Stimulated activated CD4-positive, alpha-beta T cell treated with anti-CD3 and anti-CD28 coated beads, Interleukin-2, amount 100 ng/mL, for 24 hours (primary cell): Measurements from ENCODE around the gene B4GALT2.

Source experiments
- DNase-seq, 2 donors: peaks; one replicate each; pipeline ENCODE4 v3.0.0-alpha.2; 2020

B4GALT2 gene

GRCh38 chr1:43971336-43971980, 7.6 kb upstream of the B4GALT2 start:
- no peak for DNase-seq

- DNase-seq: no peak
Measured at GRCh38 chr1:43973981-43974442, 5.0 kb upstream of the B4GALT2 start.

GRCh38 chr1:43974443-43975248, 4.4 kb upstream of the B4GALT2 start, which contains the start of gene ATP6V0B:
Gene ATP6V0B, plus strand, starts transcription at chr1:43974960. Its CDS starts 81 bp downstream, at chr1:43975041.
- DNase-seq: peak; percentile 97 to 98

DNA sequence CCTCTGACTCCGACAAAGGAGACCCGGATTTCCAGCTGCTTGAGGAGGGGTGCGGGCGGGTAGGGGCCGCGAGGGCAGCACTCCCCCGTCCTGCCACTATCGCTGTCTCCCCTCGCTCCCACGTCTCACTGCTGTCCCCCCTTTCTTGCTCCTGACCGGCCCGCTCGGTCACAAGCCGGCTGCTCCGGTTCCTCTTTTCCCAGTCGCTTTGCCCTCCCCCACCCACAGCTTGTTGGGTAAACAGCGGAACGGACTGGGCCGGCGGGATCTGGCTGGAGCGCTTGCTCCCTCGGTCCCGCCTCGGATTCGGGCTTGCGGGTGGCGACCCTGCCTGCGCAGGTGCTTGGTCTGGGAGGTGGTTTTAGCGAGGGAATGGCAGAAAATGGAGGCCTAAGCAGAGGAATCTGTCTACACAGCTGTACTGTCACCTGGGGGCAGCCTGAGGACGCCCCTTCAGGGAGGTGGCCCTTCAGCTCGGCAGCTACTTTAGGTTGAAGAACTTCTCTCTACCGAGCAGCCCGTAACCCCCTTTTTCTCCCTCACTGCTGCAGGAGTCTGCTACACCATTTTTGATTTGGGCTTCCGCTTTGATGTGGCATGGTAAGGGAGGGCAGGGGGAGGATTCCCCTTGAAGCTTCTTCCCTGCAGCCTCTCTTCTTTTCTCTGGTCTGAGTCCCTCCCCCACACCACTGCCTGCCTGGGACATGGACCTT, 3.6 kb upstream of the B4GALT2 start:
- peak; percentile 25 to 41 for DNase-seq

GRCh38 chr1:43976045-43976444, 3.0 kb upstream of the B4GALT2 start:
- DNase-seq: no peak

GRCh38 chr1:43976890-43977289, 2.1 kb upstream of the B4GALT2 start:
- no peak for DNase-seq

DNA sequence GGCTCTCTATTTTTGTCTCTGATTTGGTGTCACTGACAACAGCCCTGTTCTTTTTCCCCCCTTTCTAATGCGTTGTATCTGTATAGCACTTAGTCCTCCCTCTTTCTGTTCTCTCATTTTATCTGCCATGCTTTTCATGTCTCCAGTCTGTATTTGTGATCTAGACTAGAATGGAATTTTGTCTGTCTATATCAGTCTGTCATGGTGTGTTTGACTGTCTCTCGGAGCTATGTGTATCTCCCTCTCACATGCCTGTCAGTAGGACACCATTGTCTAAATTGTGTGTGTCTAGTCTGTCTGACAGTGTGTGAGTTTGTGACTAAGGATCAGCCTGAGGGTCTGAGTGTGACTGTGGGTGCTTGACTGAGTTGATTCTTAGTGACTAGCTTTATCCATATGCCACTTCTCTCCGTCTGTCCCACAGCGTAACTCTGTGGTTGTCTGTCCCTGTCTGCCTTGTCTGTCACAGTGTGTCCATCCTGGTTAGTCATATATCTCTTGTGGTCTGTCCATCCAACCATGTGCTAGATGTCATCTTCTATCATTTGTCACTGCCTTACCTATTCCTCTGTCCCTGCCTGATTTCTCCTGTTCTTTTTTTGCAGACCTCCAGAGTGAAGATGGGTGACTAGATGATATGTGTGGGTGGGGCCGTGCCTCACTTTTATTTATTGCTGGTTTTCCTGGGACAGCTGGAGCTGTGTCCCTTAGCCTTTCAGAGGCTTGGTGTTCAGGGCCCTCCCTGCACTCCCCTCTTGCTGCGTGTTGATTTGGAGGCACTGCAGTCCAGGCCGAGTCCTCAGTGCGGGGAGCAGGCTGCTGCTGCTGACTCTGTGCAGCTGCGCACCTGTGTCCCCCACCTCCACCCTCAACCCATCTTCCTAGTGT, 1.4 kb upstream of the B4GALT2 start:
- DNase-seq: no peak

- no peak for DNase-seq
Measured at GRCh38 chr1:43978264-43978550, 803 bp upstream of the B4GALT2 start.

DNA sequence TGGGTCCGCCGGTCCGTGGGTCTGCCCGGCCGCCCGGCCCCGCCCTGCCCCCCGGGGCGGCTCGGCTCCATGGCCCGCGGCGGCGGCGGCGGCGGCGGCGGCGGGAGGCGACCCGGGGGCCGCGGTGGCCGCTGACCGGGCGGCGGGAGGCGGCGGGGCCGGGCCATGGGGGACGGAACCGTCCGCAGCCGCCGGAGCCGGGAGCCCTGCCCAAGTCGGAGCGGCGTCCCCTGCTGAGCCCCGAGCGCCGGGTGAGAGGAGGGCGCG, 184 bp downstream of the B4GALT2 start:
- DNase-seq: no peak

- peak; percentile 36 to 61 for DNase-seq
Measured at GRCh38 chr1:43979528-43980254, 681 bp downstream of the B4GALT2 start.

DNA sequence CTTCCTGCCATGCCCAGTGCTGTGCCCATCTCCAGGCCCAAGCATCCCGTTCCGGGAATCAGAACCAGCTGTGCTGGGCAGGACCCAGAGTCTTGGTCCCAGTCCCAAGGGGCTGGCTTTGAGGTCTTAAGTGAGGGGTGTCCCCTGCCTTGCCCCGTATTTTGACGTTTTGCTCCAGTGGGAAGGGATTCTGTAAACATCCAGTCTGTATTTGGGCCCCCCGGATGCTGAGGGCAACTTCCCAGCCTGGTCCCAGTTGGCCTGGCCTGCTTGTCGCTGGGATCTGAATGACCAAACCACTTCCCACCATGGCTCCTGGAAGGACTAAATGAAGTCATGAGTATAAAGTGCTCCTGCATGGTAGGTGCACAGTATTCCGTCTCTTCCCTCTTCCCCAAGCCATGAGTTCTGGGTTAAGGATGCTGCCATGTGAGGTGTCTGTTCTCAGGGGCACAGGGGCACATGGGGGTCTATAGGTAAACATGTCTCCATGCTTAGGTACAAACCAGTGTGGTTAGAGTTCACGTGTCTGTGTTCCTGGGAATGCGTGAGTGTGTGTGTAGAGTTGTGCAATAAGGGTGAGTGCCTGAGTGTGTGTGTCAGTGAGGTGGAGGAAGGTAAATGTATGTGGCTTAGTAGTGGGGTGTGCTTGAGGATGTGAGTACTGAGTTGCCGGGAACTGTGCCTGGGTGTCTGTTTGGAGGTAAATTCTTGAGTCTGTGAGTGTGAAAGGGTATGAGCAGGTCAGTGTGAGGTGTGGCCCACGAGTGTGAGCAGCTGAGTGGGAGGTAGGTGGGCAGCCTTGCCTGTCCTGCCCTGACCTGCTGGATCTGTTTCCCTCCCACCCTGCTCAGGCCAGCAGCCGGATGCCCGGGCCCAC, 1.5 kb downstream of the B4GALT2 start:
- DNase-seq: no peak

DNA sequence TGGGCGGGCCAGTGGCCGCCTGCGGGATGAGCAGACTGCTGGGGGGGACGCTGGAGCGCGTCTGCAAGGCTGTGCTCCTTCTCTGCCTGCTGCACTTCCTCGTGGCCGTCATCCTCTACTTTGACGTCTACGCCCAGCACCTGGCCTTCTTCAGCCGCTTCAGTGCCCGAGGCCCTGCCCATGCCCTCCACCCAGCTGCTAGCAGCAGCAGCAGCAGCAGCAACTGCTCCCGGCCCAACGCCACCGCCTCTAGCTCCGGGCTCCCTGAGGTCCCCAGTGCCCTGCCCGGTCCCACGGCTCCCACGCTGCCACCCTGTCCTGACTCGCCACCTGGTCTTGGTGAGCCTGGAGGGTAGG, 2.1 kb downstream of the B4GALT2 start:
- no peak for DNase-seq

DNA sequence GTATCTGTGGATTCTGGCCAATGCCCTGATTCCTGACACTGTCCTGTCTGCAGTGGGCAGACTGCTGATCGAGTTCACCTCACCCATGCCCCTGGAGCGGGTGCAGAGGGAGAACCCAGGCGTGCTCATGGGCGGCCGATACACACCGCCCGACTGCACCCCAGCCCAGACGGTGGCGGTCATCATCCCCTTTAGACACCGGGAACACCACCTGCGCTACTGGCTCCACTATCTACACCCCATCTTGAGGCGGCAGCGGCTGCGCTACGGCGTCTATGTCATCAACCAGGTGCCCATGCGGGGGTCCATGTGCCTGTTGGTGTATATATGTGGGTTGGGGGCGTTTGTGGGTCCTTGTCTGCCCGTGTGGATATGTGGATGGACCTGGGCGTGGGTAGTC, 2.6 kb downstream of the B4GALT2 start:
- no peak for DNase-seq

- DNase-seq: no peak
Measured at GRCh38 chr1:43982241-43982640, 3.2 kb downstream of the B4GALT2 start.

- DNase-seq: no peak
Measured at GRCh38 chr1:43982808-43983207, 3.8 kb downstream of the B4GALT2 start.

GRCh38 chr1:43983253-43983899, 4.4 kb downstream of the B4GALT2 start:
- DNase-seq: no peak

DNA sequence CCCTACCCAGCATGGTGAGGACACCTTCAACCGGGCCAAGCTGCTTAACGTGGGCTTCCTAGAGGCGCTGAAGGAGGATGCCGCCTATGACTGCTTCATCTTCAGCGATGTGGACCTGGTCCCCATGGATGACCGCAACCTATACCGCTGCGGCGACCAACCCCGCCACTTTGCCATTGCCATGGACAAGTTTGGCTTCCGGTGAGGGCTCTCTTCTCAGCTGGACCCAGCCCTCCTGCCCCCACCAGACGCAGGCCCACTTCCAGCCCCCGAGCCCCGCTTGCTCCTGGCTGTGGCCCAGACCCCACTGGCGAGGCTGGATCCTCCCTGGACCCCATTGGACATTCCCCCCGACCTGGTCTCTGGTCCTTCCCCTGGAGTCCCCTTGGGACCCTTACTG, 5.8 kb downstream of the B4GALT2 start:
- no peak for DNase-seq

- no peak for DNase-seq
Measured at GRCh38 chr1:43985984-43986595, 7.1 kb downstream of the B4GALT2 start.

GRCh38 chr1:43986712-43987111, 7.7 kb downstream of the B4GALT2 start:
- DNase-seq: no peak

DNA sequence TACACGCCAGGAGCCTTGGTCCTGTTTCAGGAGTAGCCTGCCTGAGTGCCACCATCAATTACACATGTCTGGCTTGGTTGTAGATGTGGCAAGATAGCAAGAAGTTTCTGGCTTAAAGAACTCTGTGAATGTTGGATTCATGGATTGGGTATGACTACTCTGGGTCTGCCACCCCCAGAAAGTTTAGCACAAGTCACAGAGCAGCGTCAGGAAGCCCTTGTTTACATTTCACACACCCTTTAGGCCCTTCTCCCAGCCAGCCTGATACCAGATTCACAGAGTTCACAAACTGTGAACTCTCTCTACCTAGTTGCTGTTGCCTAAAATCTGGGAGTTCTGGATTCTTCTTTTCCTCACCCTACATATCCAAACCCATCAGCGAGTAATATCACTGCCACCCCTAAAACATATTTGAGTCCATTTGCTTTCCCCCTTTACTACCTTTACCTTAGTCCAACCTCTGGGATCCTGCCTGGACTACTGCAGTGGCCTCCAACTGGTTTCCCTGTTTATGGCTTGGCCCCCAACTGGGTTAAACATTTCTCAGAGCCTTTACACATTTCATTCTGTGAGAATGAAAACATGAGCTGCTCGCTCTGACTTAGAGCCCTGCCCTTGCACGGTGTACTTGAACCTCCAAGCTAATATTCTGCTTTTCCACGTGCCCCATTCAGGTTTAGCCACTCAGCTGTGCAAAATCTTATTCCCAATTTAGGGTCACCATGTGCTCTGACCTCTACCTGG, 8.3 kb downstream of the B4GALT2 start:
- no peak for DNase-seq
